ENCODE results near the gene UNC5B.

The UNC5B gene

DNA sequence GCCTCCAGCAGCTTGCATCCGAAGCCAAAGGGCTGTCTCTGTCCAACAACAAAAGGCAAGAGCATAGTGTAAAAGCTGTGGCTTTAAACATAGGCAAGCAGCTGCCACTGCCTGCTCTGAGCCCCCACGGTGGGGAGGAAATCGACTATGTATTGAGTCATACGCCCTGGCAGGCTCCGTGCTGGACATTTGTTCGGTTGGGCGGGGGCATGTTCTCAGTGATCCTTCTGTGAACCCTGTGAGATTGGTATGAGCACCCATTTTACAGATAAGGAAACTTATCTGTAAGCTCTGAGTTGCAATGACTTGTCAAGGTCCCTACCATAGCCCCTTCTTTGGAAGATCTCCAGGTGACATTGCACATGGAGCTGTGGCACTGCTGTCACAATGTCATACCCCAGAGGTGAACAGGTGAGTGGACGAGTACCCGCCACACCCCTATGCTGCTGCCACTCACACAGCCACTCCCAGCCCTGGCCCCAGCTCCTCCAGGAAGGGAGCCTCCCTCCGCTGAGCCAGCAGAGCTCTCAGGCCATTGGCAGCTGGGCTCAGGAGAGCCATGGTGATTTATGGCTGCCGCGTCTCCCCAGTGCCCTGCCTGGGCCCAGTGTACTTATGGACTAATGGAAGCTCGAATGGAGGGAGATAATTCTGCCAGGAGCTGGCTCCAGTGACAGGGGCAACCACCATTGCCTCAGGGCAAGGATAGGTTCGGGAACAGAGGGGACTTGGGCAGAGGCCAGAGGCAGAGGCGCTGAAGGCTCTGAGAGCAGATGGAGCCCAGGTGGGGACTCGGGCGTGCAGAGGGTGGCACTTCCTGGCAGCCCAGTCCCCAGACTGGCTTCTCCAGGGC, 43.7 kb downstream of the UNC5B start:
- no peak for DNase-seq

DNA sequence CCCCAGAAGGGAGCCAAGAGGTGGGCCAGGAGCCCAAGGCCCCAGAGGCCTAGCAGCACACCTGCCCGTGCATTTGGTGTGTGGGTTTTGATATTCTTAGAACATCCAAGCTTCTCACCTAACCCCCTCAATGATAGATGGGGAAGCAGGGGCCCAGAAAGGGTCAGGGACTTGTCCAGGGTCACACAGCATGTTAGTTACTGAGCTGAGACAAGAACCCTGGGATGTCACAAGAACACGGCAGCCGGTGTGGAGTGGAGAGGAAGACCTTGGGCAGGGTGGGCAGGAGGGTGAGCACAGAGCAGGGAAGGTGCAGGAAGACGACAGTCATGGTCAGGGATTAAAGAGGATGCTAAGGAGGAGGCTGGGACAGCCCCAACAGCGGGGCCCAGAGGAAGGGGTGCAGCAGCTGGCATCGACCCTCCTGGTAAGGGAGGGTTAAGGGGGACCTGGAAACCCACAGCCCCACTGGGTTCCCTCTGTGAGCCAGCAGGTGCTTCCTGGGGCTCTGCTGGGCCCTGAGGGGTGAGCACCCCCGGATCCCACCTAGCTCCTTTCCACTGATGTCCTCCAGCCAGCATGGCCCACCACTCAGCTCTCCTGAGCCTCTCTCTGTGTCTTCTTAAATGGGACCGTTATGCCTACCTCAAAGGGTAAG, 44.4 kb downstream of the UNC5B start:
- DNase-seq, result no peak

DNA sequence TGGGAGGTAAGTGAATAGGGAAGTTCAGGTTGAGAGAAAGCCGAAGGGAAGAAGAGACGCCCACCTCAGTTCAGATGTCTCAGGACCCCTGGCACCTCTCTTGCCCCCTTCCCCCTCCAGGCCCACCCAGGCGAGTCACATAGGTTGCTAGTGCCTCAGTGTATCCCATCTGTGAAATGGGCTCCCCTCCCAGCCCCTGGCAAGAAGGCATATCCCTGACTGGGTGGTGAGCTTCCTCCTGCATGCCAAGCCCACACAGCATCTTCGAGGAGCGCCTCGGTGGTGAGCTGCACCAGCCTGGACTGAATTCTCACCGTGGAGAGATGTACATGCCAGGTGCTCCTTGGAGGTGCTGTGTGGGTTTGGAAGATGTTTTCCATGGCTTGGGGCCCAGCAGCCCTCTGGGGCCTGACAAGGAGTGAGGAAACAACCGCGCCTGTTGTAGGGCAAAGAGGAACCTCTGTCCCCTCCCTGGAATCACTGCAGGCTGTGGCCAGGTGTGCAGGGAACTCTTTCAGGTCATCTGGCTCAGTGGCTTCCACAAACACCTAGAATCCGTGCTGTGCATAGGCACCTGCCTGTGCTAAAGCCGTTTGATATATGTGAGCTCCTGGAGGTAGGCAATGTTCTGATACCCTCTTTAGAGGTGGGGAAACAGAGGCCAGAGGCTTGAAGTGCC, 45.1 kb downstream of the UNC5B start:
- DNase-seq, result no peak

DNA sequence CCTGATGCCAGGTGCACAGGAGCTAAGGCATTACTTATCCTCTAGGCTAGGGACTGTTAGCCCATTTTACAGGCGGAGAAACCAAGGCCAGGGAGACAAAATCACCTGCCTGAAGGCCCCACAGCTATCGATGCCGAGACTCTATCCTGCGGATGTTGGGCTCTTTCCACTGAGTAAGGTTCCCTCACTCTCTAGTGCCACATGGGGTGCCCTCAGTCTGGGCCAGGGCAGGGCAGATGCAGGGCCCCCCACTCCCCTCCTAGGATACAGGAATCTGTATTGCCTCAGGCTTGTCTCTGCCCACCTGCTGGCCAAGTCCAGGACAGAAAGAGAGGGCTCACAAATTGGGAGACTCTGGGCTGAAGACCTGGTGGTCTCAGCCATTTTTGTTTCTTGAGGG, 45.7 kb downstream of the UNC5B start:
- no peak for DNase-seq

DNA sequence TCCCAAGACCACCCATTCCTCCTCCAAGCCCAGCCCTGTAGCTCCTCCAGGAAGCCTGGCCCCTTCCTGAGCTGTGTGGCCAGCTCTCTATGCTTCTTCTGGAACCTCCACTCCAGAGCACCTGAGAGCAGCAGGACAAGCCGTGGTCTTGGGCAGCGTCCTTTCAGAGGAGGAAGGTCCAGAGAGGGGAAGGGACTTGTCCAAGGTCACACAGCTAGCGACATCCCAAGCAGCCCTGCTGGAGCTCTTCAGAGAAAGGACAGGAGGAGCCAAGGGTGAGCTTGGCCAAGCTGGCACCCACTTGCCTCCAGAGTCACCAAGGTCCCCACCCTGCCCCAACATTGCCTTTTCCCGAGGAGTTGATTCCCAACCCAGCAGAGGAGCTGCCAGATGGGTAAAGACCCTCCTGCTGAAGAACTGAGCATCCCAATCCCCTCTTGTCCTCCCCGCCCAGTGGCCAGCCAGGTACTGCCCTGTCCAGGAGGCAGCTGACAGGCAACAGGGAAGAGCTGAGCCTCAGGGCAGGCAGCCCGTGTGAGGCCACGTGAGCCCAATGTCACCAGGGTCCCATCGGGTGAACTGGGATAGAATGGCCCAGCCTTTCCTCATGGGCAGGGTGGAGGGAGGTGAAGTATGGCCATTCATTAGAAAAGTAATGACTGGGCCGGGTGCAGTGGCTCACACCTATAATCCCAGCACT, 46.2 kb downstream of the UNC5B start:
- no peak for DNase-seq

DNA sequence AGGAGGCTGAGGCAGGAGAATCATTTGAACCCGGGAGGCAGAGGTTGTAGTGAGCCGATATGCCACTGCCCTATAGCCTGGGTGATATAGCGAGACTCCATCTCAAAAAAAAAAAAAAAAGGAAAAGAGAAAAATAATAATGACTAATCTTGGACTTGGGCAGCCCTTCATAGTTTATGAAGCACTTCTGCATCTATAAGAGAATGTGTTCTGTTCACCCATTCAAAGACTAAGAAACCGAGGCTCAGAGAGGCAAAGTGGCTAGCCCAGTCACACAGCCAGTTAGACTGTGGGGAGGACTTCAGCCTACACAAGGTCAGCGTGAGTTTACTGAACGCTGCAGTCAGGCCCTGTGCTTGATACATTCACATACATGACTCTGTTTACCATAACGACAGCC, 46.9 kb downstream of the UNC5B start:
- DNase-seq, result no peak

DNA sequence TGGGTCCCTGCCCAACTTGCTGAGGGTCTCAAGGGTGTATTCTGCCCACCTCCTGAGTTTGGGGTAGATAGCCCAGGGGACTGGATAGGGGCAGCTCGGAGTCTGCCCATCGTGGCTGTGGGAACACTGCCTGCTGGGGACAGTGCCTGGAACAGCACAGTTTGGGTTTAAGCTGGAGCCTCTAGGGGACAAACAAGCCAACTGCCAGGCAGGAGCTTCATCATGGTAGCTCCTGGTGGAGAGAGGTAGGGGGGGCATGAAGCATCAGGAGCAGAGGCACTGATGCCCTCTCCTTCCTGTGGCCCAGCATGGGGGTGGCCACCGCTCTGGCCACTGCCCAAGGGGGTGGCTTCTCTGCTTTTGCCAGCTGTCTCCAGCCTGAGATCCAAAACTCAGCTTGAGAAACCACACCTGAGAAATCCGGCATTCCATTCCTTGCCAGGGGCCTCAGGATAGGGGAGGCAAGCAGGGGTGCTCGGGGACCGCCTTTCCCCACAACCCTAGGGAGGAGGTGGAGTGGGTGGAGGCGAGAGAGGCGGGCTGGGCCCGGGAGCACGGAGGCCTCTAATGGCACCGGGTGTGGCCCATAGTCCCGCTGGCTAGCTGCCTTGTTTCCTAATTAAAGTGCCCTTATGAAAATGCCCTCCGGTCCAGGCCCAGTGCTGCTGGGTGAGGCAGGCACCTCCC, 47.6 kb downstream of the UNC5B start:
- DNase-seq, result no peak

DNA sequence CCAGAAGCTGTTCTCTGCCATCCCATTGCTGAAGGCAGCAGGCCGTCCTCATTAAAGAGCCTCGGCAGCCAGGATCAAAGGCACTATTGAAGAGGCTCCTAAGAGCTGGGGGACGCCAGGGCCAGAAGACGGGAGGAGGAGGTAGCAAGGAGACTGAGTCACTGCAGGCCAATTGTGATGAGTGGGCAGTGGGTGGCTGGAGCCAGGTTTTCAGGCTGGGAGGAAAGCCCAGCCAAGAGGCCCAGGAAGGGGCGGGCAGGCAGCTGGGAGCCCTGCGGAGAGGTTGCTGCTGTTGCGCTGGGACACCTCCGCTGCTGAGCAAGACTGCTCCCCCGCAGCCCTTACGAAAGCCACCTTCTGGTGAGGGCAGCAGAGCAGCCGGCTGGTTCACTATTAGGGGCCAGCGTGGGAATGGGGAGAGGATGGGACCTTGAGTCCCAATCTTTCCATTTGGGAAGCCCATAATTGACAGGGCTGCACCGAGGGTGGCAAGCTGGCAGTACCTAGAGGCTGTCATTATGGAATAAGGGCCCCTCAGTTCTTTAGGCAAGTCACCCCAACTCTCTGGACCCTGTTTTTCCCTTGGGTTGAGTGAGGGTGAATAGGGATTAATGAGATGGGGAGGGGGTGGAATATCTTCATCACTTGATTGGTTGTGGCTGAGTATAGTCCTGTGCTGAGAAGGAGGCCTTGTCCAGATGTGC, 48.4 kb downstream of the UNC5B start:
- DNase-seq, result no peak

DNA sequence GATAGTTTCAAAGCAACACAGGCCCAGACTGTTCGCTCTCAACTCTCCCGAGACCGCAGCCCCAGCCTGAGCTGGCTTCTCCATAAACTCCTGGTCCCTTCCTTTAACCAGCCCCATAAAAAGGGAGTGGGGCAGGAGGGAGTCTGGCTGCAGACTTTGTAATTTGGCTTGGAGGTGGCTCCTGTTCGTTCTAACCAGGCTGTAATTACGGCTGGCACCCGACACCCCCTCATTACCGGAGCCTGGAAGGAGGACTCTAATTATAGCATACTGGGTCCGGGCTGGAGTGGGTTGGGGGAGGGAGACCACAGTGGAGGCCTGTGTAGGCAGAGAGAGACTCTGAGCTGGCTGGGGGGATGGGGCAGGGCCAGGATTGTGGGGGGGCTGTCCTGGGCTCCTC, 49.7 kb downstream of the UNC5B start:
- no peak for DNase-seq

DNA sequence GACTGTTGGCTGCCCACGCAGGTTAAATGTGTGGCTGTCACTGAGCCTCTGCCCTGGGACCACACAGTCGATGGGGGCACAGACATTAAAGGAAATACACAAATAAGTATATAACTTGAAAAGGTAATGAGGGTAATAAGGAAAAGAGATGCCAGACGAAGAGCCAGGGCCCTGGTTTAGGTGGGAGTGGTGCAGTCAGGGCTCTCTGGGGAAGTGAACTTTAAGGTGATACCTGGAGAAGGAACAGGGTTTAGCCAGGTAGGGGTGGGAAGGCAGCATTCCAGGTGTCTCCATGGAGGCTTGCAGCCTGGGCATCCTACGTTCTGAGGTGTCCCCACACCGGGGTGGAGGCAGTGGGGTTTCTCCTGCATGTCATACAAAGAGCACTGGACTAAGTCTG, 50.4 kb downstream of the UNC5B start:
- no peak for DNase-seq

DNA sequence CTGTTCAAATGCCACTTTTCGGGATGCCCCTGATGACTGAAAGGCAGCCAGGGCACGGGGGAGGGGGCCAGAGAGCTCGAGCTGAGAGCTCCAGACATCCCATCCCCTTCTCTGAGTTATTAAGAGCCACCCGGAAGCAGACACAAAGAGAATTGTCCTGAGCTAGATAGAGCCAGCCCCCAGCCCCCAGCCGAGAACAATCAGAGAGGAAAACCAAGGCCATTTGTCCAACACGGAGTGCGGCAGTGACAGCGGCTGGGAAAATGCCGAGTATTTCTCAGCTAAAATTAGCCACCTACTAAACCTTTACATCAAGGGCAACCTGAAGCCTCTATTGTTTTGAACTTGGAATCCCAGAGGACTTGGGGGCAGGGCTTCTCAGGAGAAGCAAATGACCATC, 51.0 kb downstream of the UNC5B start:
- no peak for DNase-seq

DNA sequence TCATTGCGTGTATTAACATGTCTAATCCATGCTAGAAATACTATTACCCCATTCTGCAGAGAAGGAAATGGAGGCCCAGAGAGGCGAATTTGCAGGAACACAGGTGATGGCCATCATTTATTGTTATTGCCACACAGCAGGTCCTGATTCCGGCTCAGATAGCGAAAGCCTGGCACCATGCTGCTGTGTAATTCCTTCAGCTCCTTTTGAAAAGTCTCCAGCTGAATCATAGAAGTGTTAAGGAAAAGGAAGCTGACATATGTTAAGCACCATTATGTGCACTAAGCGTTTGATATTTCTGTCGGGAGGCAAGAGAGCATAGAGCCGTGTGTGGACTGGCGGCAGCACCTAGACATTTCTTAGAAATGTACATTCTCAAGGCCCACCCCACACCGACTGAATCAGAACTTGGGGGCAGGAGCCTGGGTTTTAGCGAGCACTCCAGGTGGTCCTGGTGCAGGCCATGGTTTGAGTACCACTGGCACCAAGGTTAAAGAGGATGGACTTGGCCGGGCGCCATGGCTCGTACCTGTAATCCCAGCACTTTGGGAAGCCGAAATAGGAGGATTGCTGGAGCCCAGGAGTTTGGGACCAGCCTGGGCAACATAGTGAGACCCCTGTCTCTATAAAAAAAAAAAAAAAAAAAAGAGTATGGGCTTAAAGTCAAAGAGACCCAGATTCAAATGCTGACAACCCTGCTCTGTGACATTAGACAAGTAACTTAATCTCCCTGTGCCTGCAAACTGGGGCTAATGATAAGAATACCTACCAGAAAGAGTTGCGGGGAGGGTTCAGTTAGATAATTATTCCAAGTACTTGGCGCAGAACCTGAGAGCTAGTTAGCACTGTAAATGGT, 52.2 kb downstream of the UNC5B start:
- no peak for DNase-seq

DNA sequence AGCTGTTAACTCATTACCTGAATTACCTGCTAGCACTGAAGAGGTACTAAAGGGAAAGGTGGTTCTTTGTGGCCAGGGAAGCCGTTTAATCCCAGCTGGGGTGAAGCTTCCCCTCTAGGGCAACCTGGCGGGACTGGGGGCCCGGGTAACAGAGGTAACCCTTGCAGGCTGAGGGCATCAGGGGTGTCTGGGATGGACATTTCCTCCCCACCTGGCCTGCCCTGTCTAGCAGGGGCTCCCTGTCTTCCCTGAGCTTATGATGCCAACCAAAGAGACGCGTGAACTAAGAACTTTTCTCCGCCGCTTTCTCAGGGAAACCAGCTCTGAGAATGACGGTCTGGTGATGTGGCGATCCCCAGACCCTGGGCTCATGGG, 52.8 kb downstream of the UNC5B start:
- no peak for DNase-seq

DNA sequence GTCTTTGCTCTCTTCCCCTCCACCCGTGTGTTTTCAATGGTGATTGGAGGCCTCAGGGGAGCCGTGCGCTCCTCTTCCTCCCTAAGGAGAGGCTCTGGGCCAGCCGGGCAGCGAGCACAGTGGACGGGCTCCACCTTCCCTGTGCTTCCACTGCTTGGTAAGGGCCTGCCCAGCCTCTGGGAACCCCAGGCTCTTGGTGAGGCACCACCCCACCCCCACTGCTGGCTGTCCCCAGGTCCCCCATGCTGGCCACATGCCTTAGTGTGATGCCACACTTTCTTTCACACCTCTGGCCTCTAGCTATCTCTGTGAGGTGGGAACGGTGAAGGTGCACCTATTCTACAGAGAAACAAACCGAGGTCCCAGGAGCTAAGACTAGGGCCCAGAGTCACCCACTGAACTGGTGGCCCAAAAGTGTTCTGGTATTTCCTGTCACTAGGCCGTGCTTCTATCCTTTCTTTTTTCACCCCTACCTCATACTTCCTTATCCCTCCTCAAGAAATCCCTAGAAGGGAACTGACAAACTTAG, 53.3 kb downstream of the UNC5B start:
- DNase-seq, result no peak

DNA sequence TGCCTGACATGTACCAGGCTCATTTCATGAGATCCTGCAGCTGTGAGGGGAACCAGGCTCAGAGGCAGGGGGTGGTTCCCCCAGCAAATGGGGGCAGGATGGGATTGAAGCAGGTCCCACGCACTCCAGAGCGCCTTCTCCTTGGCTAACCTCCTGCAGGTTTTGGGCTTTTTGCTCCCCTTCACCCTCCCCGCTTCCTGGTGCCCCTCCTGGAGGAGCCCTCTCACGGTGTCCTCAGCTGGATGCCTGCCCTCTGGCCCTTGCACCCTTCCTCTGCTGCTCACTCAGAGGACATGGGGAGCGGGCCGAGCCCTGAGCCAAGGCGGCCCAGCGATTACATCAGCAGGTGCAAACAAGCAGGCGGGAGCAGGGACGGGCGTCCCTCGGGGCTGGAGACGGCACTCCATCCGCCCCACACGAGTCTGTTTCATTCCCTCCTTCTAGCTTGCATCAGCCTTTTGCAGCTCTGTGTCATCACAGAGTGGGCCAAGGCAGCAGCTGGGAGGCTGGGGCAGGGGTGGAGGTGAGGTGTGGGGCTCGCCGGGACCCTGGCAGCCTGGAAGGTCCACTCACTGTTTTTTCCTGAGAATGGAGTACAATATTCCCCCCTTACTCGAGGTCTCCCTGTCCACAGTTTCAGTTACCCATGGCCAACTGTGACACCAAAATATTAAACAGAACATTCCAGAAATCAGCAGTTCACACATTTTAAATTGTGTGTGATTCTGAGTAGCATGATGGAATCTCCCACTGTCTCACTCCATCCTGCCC, 54.0 kb downstream of the UNC5B start:
- no peak for DNase-seq

DNA sequence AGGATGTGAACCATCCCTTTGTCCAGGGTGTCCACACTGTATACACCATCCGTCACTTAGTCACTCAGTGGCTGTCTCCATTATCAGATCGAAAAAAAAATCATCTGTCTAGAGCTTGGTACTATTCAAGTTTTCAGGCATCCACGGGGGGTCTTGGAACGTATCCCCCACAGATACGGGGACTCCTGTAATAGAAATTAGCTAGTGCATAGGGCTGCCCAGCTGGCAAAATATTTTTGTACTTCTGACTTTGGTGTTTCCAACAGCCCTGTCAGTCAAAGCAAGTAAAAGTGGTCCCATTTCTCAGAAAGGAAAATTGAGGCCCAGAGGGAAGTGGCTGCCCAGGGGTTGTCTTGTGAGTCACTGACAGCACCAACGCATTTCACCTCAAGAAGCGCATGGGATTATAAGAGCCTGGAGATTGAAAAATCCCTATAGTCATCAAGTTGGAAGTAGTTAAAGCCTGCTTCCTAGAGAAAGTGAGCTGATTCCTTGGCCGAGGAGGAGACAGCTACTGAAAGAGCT, 54.6 kb downstream of the UNC5B start:
- no peak for DNase-seq

DNA sequence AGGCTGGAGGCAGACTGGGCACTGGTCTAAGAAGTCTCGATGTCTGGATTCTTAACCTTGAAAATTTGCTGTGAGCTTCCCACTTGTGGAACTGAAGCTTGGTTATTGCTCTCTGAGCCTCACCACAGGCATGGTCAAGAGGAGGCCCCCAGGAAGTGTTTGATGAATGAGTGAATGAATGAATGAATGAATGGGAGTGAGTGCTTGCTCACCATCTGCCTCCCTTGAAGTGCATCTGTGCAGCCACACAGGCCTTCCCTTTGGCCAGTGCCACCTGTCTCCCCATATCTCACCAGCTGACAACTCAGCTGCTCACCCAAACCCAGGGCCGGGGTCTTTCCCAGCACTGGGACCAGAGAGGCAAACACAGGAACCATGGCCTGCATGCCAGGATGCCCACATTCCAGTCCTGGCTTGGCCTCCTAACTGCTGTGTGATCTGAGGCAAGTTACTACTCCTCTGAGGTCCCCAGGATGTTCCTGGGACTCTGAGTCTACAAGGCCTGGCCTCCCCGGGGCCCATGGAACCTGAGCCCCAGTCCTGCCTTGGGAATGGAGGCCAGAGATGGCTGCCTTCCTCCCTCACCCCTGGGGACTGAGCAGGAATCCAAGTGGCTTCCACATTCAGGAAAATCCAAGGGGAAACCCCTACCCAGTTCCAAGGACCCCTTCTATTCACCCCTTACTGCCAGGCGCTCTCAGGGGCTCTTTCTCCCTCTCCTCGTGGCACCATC, 55.3 kb downstream of the UNC5B start:
- no peak for DNase-seq

DNA sequence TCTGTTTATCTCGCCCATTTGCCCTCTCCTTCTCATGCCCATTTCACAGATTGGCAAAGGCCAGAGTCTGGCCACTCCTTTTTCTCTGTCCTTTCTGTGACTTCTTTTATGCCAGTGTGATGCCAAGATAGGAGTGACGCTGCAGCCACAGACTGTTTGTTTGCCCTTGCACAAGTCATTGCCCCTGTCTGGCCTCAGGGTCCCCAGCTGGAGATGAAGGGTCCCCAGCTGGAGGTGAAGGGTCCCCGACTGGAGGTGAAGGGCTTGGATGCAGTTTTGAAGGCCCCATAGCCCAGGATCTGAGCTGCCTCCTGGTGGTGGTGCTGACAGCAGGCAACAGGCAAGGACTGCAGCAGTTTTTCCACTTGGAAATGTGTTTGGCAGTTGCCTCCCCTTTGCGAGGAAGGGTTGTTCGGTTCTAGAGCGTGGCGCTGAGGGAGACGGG, 55.9 kb downstream of the UNC5B start:
- DNase-seq, result no peak

DNA sequence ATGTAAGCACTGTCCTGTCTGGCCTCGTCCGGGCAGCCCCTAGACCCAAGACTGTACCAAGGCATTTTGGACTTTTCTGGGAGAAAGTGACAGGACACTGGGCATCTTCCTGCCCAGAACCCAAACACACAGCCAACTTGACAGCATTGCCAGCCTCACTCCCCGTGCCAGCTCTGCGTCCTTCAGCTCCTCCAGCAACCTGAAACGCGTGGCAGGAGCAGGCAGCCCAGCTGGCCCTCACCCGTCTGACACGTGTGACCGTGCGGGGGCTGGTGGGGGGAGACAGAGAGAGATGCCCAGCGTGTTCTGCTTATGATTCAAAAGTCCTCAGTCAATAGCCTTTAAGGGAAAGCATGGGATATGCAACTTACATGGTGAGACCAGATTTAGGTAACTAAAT, 56.4 kb downstream of the UNC5B start:
- DNase-seq, result no peak
